Measurements from ENCODE around the gene ZNF407. TPM values are rescaled to one million over a fixed set of nuclear protein-coding genes. Genes with fewer than 3 reads are reported as not detected.

ZNF407 gene
- total RNA-seq, 1 donor from 2014 or later, result 26.7 TPM

DNA sequence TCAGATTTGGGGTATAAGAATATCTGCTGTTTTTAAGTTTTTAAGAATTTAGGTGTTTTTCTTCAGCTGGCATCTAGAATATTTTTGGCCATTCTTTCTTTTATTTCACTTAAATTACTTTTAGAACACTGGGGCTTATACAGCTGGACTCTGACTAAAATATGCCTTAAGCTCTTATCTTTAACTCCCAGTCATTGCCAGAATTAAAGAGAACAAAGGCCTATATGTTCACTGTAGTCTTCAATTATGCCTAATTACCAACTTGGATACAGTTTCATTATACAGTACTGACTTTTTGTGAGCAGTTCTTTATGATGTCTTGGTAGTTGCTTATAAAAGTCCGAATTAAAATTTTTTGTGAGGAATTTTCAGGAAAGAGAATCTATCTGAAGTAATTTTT is 192.8 kb downstream of the ZNF407 start:
- Mint-ChIP-seq H3K9me3 (no peaks in the 10 kb centered on the region), H3K27me3 (no peaks in the 10 kb centered on the region), H3K27ac (no peak overlapping the region), H3K4me3 (no peak overlapping the region), H3K36me3 (ENCODE audit: low read depth) (peaks cover 22% of the 10 kb centered on the region), H3K4me1 (no peaks in the 10 kb centered on the region)
- ChIA-PET CTCF (no interaction called here), POLR2A (no interaction called here)
- intact Hi-C loops (cut with micrococcal nuclease), result no loop called here
- TF ChIP-seq, protein P1, sequence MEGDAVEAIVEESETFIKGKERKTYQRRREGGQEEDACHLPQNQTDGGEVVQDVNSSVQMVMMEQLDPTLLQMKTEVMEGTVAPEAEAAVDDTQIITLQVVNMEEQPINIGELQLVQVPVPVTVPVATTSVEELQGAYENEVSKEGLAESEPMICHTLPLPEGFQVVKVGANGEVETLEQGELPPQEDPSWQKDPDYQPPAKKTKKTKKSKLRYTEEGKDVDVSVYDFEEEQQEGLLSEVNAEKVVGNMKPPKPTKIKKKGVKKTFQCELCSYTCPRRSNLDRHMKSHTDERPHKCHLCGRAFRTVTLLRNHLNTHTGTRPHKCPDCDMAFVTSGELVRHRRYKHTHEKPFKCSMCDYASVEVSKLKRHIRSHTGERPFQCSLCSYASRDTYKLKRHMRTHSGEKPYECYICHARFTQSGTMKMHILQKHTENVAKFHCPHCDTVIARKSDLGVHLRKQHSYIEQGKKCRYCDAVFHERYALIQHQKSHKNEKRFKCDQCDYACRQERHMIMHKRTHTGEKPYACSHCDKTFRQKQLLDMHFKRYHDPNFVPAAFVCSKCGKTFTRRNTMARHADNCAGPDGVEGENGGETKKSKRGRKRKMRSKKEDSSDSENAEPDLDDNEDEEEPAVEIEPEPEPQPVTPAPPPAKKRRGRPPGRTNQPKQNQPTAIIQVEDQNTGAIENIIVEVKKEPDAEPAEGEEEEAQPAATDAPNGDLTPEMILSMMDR (IDR thresholded peaks at IDR 0.05), result no peak
- DNase-seq (no peak), ATAC-seq (ENCODE audit: low read depth) (no peak)

DNA sequence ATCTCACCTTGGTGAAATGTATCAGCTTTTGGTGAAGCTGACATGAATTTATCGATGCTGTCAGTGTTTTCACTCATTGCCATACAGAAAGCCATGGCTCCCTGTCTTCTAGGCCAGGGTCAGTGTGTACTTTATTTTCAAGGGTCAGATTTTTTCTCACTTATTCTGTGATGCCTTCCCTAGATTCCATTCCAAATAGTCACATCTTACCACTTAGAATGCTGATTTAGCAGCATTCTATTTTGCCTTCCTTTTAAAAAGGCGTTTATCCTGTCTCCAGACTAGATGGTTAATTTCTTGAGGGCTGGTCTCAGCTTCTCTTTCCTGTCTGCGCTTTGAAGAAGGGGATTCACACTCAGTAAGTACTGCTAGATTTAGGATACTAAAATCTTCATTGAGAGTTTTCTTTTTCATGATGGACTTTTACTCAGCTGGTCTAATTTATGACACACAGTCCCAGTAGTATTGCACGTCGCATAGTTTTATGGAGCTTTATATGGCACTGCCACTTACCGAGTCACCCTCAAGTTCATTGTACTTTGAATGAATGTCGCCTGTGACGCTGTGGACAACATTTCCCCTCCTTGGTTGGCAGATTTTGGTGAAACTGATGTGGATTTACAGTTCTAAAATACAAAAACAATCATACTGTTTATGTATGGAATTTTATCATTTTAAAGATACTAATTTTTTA is 194.0 kb downstream of the ZNF407 start:
- TF ChIP-seq, protein P1 (IDR thresholded peaks at IDR 0.05), result no peak
- POLR2A ChIA-PET, result no interaction called here
- DNase-seq, result no peak
- intact Hi-C loops (cut with micrococcal nuclease), result no loop called here
- ATAC-seq (ENCODE audit: low read depth), result no peak
- H3K27me3 Mint-ChIP-seq, result no peaks in the 10 kb centered on the region
- H3K36me3 Mint-ChIP-seq (ENCODE audit: low read depth), result peaks cover 18% of the 10 kb centered on the region
- CTCF ChIA-PET, result no interaction called here
- H3K4me1 Mint-ChIP-seq, result peaks cover 7% of the 10 kb centered on the region
- no peak overlapping the region for H3K27ac Mint-ChIP-seq
- H3K4me3 Mint-ChIP-seq, result no peak overlapping the region
- H3K9me3 Mint-ChIP-seq, result no peaks in the 10 kb centered on the region

DNA sequence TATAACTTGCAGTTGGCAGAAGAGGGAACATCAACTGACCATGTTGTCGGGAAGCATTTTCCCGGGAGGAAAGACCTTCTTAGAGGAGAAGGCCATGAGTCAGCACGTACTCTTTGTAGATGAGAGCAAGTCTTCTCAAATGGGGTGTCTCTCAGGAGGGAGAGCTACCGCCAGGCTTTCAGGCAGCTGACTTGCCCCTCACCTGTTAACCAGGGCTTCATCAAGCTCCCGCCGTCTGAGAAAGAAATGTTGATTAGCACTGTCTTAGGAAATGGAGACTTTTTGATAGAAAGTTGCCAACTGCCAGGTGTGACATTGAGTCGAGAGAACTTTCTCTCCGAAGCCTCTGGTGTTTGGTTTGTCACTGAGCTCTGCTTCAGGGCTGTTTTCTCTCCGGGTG is 196.1 kb downstream of the ZNF407 start:
- Mint-ChIP-seq H3K9me3 (no peaks in the 10 kb centered on the region), H3K27ac (no peak overlapping the region), H3K4me1 (peaks cover 22% of the 10 kb centered on the region), H3K36me3 (ENCODE audit: low read depth) (peaks cover 9% of the 10 kb centered on the region), H3K4me3 (no peak overlapping the region), H3K27me3 (no peaks in the 10 kb centered on the region)
- ATAC-seq (ENCODE audit: low read depth), result no peak
- TF ChIP-seq, protein P1 (IDR thresholded peaks at IDR 0.05), result no peak
- DNase-seq, result no peak
- POLR2A ChIA-PET, result no interaction called here
- intact Hi-C loops (cut with micrococcal nuclease), result no loop called here
- CTCF ChIA-PET, result no interaction called here

DNA sequence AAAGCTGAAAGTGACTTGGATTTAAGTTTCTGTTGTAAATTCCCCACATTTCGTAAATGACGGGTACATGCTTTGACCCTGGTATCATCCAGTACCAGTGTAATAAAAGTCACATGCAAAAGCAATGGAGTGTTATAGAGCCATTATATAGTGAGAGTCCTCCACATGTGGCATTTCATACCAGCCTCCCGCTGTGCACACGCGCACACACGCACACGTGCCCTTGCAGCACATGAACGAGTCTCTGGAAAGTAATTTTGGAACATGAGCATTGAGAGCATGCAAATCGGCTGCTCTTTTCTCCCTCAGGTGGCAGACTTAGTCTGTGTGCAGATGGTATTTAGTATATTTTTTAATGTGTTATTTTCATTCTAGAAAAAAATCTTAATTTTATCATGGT is 198.1 kb downstream of the ZNF407 start:
- no peak for DNase-seq
- intact Hi-C loops (cut with micrococcal nuclease), result no loop called here
- no peaks in the 10 kb centered on the region for H3K27me3 Mint-ChIP-seq
- TF ChIP-seq, protein P1 (IDR thresholded peaks at IDR 0.05), result no peak
- H3K27ac Mint-ChIP-seq, result no peak overlapping the region
- H3K36me3 Mint-ChIP-seq (ENCODE audit: low read depth), result peaks cover 6% of the 10 kb centered on the region
- CTCF ChIA-PET, result no interaction called here
- no peak for ATAC-seq (ENCODE audit: low read depth)
- H3K4me1 Mint-ChIP-seq, result peaks cover 22% of the 10 kb centered on the region
- H3K9me3 Mint-ChIP-seq, result no peaks in the 10 kb centered on the region
- H3K4me3 Mint-ChIP-seq, result no peak overlapping the region
- POLR2A ChIA-PET, result no interaction called here

DNA sequence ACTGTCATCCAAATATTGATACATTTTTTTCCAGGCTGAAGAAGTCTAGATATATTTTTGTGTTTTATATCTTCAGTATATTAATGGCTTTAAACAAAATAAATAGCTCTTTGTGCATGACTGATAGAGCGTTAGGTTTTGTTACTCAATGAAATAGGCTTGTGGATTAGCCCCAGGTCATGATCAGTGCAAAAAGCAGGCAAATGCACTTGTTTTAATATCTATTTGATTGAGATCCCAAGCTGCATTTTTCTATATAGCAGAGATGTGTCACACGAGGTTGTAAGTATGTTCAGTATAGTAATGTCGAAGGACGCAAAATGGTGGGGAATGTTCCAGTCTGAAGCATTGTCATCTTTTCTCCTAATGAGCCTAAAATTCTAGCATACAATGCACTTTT is 198.5 kb downstream of the ZNF407 start:
- ATAC-seq (ENCODE audit: low read depth), result no peak
- H3K36me3 Mint-ChIP-seq (ENCODE audit: low read depth), result peaks cover 6% of the 10 kb centered on the region
- no peak overlapping the region for H3K4me3 Mint-ChIP-seq
- CTCF ChIA-PET, result interaction anchor here (1.0 kb wide), 1 partner anchor 17 kb away, joined by 3 read pairs; no protein-coding TSS in a partner anchor
- DNase-seq, result no peak
- TF ChIP-seq, protein P1 (IDR thresholded peaks at IDR 0.05), result no peak
- intact Hi-C loops (cut with micrococcal nuclease), result no loop called here
- H3K4me1 Mint-ChIP-seq, result peaks cover 22% of the 10 kb centered on the region
- H3K27ac Mint-ChIP-seq, result no peak overlapping the region
- H3K27me3 Mint-ChIP-seq, result no peaks in the 10 kb centered on the region
- H3K9me3 Mint-ChIP-seq, result no peaks in the 10 kb centered on the region
- POLR2A ChIA-PET, result interaction anchor here (1.1 kb wide), 1 partner anchor 10 kb away, joined by 3 read pairs; no protein-coding TSS in a partner anchor
